Fibroblast of lung (primary cell): ENCODE data around the gene DSCAML1. TPM values are rescaled to one million over a fixed set of nuclear protein-coding genes. Genes with fewer than 3 reads are reported as not detected.

Source experiments
- DNase-seq, 2 donors: peaks; one replicate each; pipeline versions ENCODE4 v3.0.0 to v3.0.0-alpha.2; 2010; ENCODE audit warnings: low read depth in 2 of 2
- H2AFZ ChIP-seq: 2 replicates; pipeline ENCODE4 v1.5.1; 2012; ENCODE audit warnings: low read length, control low read depth, inconsistent platforms
- H3K27ac ChIP-seq: 2 replicates; pipeline ENCODE4 v1.5.1; 2011; ENCODE audit warnings: low read length, control low read depth; ENCODE audit not compliant: insufficient read depth
- H3K27me3 ChIP-seq: 2 replicates; pipeline ENCODE4 v1.5.1; 2011; ENCODE audit warnings: mild to moderate bottlenecking, low read length; ENCODE audit not compliant: control insufficient read depth, insufficient read depth
- H3K36me3 ChIP-seq: 2 replicates; pipeline ENCODE4 v1.5.1; 2011; ENCODE audit warnings: low read length; ENCODE audit not compliant: control insufficient read depth, insufficient read depth
- H3K4me1 ChIP-seq: 2 replicates; pipeline ENCODE4 v1.5.1; 2011; ENCODE audit warnings: low read length; ENCODE audit not compliant: control insufficient read depth, insufficient read depth; ENCODE audit errors: extremely low read depth
- H3K4me2 ChIP-seq: 2 replicates; pipeline ENCODE4 v1.5.1; 2011; ENCODE audit warnings: low read length, control low read depth; ENCODE audit not compliant: insufficient read depth; ENCODE audit errors: extremely low read depth
- H3K4me3 ChIP-seq, 4 experiments: fragments of 200-600 bp in 1 of 4; sonication (generic) in 1 of 4; replicated peaks in 1 of 4; 2 replicates each; pipeline ENCODE4 v1.5.1; 2011 to 2016; ENCODE audit warnings: low read length in 4 of 4, low read depth in 3 of 4, mild to moderate bottlenecking in 3 of 4, control low read depth in 2 of 4, inconsistent platforms in 1 of 4, mixed read lengths in 1 of 4; ENCODE audit not compliant: insufficient read depth in 1 of 4; ENCODE audit errors: control extremely low read depth in 1 of 4
- H3K79me2 ChIP-seq: 2 replicates; pipeline ENCODE4 v1.5.1; 2012; ENCODE audit warnings: mild to moderate bottlenecking, low read length, inconsistent platforms; ENCODE audit not compliant: control insufficient read depth, insufficient read depth
- H3K9ac ChIP-seq: 2 replicates; pipeline ENCODE4 v1.5.1; 2011; ENCODE audit warnings: mild to moderate bottlenecking, low read length, control low read depth; ENCODE audit not compliant: insufficient read depth
- H3K9me3 ChIP-seq: 2 replicates; pipeline ENCODE4 v1.5.1; 2012; ENCODE audit warnings: low read depth, low read length; ENCODE audit not compliant: control insufficient read depth, insufficient read depth
- H4K20me1 ChIP-seq: 2 replicates; pipeline ENCODE4 v1.5.1; 2011; ENCODE audit warnings: low read length; ENCODE audit not compliant: control insufficient read depth, insufficient read depth; ENCODE audit errors: extremely low read depth
- CTCF ChIP-seq, 2 donors: IDR thresholded peaks in 1 of 2; conservative IDR thresholded peaks in 1 of 2; 1 replicate in 1 of 2; 2 replicates in 1 of 2; pipeline ENCODE4 v1.5.1; 2011 to 2012; ENCODE audit warnings: low read length in 2 of 2, control low read depth in 1 of 2, inconsistent platforms in 1 of 2, low read depth in 1 of 2, mild to moderate bottlenecking in 1 of 2
- EZH2 ChIP-seq: IDR thresholded peaks from 2 replicates; pipeline ENCODE4 v1.5.1; 2012; ENCODE audit warnings: low read length, control low read depth, mild to moderate bottlenecking; ENCODE audit errors: missing control alignments
- polyA plus RNA-seq, 2 donors: library from polyadenylated mRNA; depleted of rRNA in 1 of 2; stranded (reverse) in 1 of 2; unstranded in 1 of 2; fragments of >200 nt; gene quantifications; 2 replicates each; pipeline ENCODE4 v1.2.1, GENCODE V29; 2011 to 2012; ENCODE audit warnings: missing spikeins in 1 of 2
- total RNA-seq: library from RNA; depleted of rRNA; stranded (reverse); fragments of >200 nt; gene quantifications from 2 replicates; pipeline ENCODE4 v1.2.1, GENCODE V29; 2014

Gene DSCAML1
- total and polyA plus RNA-seq, 2 donors (not counting 1 experiment from before 2014, with no cell fraction given) = not detected

- Histone ChIP-seq H3K4me2 (no peak overlapping the region), H4K20me1 (no peaks in the 10 kb centered on the region), H3K4me1 (no peaks in the 10 kb centered on the region), H3K36me3 (no peaks in the 10 kb centered on the region), H3K9me3 (no peaks in the 10 kb centered on the region), H3K9ac (no peak overlapping the region), H3K79me2 (no peaks in the 10 kb centered on the region), H3K27me3 (no peaks in the 10 kb centered on the region), H3K27ac (no peak overlapping the region), H2AFZ (no peak overlapping the region), H3K4me3 (no peak overlapping the region)
- no peak for DNase-seq
- TF ChIP-seq CTCF (conservative IDR thresholded peaks at IDR 0.05 in 1 of 2, IDR thresholded peaks at IDR 0.05 in 1 of 2; ENCODE audit: low read depth in 1 of 2, low read length in 2 of 2) (no peak), EZH2 (no peak)
Measured at GRCh38 chr11:117772360-117772759, 24.7 kb downstream of the DSCAML1 start.

GRCh38 chr11:117771841-117772240 lies 25.2 kb downstream of the DSCAML1 start:
- no peak overlapping the region for H3K4me3 ChIP-seq
- no peaks in the 10 kb centered on the region for H3K79me2 ChIP-seq
- no peak overlapping the region for H3K27ac ChIP-seq
- H3K36me3 ChIP-seq = no peaks in the 10 kb centered on the region
- no peaks in the 10 kb centered on the region for H4K20me1 ChIP-seq
- H3K4me2 ChIP-seq = no peak overlapping the region
- TF ChIP-seq CTCF (conservative IDR thresholded peaks at IDR 0.05 in 1 of 2, IDR thresholded peaks at IDR 0.05 in 1 of 2; ENCODE audit: low read depth in 1 of 2, low read length in 2 of 2) (no peak), EZH2 (no peak)
- no peaks in the 10 kb centered on the region for H3K4me1 ChIP-seq
- H3K9ac ChIP-seq = no peak overlapping the region
- no peaks in the 10 kb centered on the region for H3K9me3 ChIP-seq
- DNase-seq = no peak
- no peaks in the 10 kb centered on the region for H3K27me3 ChIP-seq
- no peak overlapping the region for H2AFZ ChIP-seq

DNA sequence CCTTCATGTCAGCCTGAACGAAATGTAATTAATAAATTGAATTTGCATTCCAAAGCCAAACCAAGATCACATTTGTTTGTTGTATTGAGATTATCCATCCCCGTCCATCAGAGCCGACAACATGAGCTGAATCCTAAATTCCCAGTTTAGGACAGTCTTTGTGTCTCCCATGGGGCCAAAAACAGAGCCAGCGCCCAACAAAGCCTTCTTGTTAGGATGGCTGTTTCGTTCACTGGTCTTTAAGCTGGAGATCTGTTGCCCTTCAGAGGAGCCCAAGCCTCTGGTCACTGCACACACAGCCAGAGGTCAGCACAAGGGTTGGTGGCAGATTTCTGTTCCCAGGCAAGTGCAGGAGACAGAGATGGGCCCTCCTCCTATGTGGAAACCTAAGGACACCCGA lies 25.8 kb downstream of the DSCAML1 start:
- H3K4me2 ChIP-seq = no peak overlapping the region
- DNase-seq = no peak
- H3K4me3 ChIP-seq = no peak overlapping the region
- H3K27me3 ChIP-seq = no peaks in the 10 kb centered on the region
- TF ChIP-seq CTCF (conservative IDR thresholded peaks at IDR 0.05 in 1 of 2, IDR thresholded peaks at IDR 0.05 in 1 of 2; ENCODE audit: low read depth in 1 of 2, low read length in 2 of 2) (no peak), EZH2 (no peak)
- H3K36me3 ChIP-seq = no peaks in the 10 kb centered on the region
- no peak overlapping the region for H3K27ac ChIP-seq
- no peak overlapping the region for H2AFZ ChIP-seq
- no peaks in the 10 kb centered on the region for H4K20me1 ChIP-seq
- no peaks in the 10 kb centered on the region for H3K79me2 ChIP-seq
- no peaks in the 10 kb centered on the region for H3K4me1 ChIP-seq
- H3K9me3 ChIP-seq = no peaks in the 10 kb centered on the region
- no peak overlapping the region for H3K9ac ChIP-seq
